T-helper 2 cell treated with Interferon-gamma antibody and Interleukin-4, amounts not matched to agents 5 μg/mL and 100 μg/mL, for 36 hours (primary cell): Measurements from ENCODE around the gene MFF.
"Not testable (repeated sequence)": the region's sequence is repeated elsewhere in the genome, so short reads cannot be mapped to it uniquely, and the experiment has no call there.

Experiments
- DNase-seq: peaks from one replicate; pipeline ENCODE4 v3.0.0; 2021; ENCODE audit warnings: low spot score
- H3K27ac Mint-ChIP-seq: one replicate; pipeline ENCODE4 v1.8.0; 2021; ENCODE audit warnings: mild to moderate bottlenecking, mixed read lengths
- H3K27me3 Mint-ChIP-seq: one replicate; pipeline ENCODE4 v1.8.0; 2021; ENCODE audit warnings: low read depth, mixed read lengths
- H3K36me3 Mint-ChIP-seq: one replicate; pipeline ENCODE4 v1.8.0; 2021; ENCODE audit warnings: low read depth, mixed read lengths
- H3K4me1 Mint-ChIP-seq: one replicate; pipeline ENCODE4 v1.8.0; 2021; ENCODE audit warnings: low read depth, mixed read lengths
- H3K4me3 Mint-ChIP-seq: one replicate; pipeline ENCODE4 v1.8.0; 2022; ENCODE audit warnings: mild to moderate bottlenecking, moderate library complexity, mixed read lengths
- H3K9me3 Mint-ChIP-seq: one replicate; pipeline ENCODE4 v1.8.0; 2021; ENCODE audit warnings: mixed read lengths

MFF gene

DNA sequence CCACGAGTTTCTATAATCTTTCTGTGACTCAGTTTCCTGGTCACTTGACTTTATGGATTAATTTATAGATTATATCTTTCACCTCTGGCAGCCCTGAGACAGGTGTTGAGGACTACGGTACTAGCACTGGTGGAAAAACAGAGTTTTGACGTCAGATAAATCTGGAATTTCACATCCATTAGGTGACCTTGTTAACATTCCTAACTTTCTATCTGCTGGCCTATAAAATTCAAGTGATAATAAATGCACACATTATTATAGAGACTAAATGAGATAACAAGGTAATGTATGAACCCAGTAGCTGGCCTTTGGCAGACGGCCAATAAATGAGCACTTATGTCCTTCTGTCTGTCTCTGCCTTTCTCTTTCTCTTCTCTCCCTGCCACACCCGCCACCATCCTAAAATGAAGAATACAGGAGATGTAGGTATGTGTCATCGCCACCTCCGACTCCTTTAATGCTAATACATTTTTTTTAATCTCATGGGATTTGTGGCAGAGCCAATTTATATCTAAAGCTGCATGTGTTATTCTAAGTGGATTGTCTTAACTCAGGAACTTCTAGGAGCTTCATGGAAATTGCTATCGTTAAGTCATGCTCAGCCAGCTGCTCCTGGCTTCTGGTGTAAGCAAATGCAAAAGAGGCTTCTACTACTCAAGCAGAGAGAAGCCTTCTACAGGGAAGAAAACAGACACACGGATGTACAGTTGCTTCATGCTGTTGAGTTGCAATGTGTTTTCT lies 51.8 kb downstream of the MFF start:
- Mint-ChIP-seq H3K4me3 (no peak overlapping the region), H3K27ac (no peak overlapping the region), H3K27me3 (no peaks in the 10 kb centered on the region), H3K9me3 (no peaks in the 10 kb centered on the region), H3K4me1 (no peaks in the 10 kb centered on the region), H3K36me3 (no peaks in the 10 kb centered on the region)
- no peak for DNase-seq

DNA sequence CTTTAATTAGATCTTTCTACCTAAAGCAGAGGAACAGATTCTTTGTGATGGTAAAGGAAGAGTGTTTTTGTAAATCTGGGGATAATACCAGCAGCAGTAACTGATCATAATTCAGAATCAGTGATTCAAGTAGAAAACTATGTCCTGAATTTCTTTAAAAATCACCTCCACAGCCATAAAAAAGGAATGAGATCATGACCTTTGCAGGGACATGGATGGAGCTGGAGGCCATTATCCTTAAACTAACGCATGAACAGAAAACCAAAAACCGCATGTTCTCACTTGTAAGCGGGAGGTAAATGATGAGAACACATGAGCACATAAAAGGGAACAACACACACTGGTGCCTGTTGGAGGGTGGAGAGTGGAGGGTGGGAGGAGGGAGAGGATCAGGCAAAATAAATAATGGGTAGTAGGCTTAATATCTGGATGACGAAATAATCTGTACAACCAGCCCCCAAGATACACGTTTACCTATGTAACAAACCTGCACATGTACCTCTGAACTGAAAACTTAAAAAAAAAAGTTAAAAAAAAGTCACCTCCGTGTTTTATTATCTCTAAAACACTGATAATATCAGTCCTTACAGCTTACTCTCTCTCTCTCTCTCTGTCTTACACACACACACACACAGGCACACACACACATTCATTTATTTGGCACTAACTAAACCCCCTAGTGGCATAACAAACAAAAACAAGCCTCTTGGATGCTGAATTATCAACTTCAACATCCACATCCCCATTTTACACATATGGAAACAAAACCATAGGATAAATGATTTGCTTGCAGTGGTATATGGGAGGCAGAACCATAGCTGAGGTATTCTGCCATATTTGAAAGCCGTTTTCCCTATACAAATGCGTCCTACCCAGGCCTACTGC lies 52.7 kb downstream of the MFF start:
- Mint-ChIP-seq H3K27me3 (no peaks in the 10 kb centered on the region), H3K4me3 (no peak overlapping the region), H3K36me3 (no peaks in the 10 kb centered on the region), H3K4me1 (no peaks in the 10 kb centered on the region), H3K27ac (no peak overlapping the region), H3K9me3 (no peaks in the 10 kb centered on the region)
- DNase-seq = no peak

DNA sequence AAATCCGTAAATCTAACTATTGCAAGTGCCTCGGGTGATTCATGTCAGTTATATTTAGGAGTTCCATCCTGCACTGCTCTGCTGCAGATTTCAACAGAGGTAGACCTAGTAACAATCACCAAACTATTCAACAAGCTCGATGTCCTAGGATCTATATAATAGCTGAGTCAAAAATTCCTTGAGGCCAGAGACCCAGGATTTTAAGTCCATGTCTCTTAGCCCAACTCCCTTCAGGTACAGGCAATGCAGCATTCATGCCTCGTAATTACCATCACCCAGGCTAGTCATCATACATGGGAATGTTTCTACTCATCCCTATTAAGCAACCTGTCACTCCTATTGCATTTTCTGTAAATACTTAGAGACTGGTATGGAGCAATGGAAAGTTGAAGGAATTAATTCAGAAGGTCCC lies 53.3 kb downstream of the MFF start:
- Mint-ChIP-seq H3K27ac (no peak overlapping the region), H3K4me1 (no peaks in the 10 kb centered on the region), H3K9me3 (no peaks in the 10 kb centered on the region), H3K4me3 (no peak overlapping the region), H3K27me3 (no peaks in the 10 kb centered on the region), H3K36me3 (no peaks in the 10 kb centered on the region)
- no peak for DNase-seq

DNA sequence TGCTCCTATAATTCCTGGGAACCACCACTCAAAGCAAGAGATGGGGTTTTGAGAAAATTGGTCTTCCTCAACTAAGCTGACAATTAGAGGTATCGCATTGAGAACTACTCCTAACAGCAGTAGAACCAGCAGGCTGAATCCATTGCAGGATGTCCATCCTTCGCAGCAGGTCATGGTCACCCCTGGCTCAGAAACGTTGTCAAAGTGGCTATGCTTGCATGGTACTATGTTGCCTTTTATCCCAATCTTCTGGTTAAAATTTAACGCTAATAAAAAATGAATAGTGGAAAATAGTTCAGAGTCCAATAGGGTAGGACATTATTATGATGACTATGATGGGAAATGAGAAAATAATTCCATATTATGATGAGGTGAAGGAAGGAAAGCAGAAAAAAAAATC lies 54.0 kb downstream of the MFF start, which contains the start of gene TM4SF20:
Gene TM4SF20 (minus strand): TSS at position 212 of the 400 bp plus-strand sequence. CDS start 38 bp downstream, at position 174.
- DNase-seq = no peak
- Mint-ChIP-seq H3K4me1 (no peaks in the 10 kb centered on the region), H3K4me3 (no peak within 1 kb of the TSS), H3K9me3 (no peaks in the 10 kb centered on the region), H3K36me3 (no peaks in the 10 kb centered on the region), H3K27ac (no peak within 1 kb of the TSS), H3K27me3 (no peaks in the 10 kb centered on the region)

DNA sequence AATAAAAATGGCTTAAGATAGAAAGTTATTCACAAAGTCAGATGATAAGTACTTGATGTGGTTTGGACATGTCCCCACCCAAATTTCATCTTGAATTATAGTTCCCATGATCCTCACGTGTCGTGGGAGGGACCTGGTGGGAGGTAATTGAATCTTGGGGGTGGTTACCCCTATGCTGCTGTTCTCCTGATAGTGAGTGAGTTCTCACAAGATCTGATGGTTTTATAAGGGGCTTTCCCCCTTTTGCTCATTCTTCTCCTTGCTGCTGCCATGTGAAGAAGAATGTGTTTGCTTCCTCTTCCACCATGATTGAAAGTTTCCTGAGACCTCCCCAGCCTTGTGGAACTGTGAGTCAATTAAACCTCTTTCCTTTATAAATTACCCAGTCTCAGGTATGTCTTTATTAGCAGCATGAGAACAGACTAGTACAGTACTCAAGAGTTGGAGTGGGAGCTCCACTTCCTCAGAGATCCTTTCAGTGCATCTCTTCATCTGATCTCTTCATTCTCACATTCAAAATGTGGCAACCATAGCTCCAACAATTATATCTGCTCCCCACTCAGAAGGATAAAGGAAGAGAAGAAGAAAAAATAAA lies 57.3 kb downstream of the MFF start:
- H3K4me1 Mint-ChIP-seq, H3K4me3 Mint-ChIP-seq, H3K36me3 Mint-ChIP-seq, H3K27ac Mint-ChIP-seq, H3K27me3 Mint-ChIP-seq, DNase-seq, H3K9me3 Mint-ChIP-seq: not testable (repeated sequence)

DNA sequence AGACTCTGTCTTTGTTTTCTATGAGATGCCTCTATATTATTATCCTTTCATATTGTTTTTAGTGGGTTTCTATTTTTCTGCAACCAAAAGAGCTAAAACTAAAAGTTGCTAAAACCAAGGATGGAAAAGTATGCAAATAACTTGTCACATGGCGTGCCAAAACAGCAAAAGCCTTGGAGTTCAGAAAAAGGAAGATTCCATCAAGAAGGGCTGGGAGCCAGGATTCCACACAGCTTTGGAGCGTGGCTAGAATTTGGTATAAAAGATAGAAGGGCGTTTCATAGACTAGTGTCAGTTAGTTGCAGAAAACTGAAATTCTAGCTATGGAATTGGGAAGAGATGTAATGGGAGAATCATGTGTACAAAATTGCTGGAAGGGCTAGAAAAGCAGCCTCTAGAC lies 58.6 kb downstream of the MFF start:
- Mint-ChIP-seq H3K36me3 (no peaks in the 10 kb centered on the region), H3K4me1 (no peaks in the 10 kb centered on the region), H3K27ac (no peak overlapping the region), H3K27me3 (no peaks in the 10 kb centered on the region), H3K4me3 (no peak overlapping the region), H3K9me3 (no peaks in the 10 kb centered on the region)
- DNase-seq = no peak

DNA sequence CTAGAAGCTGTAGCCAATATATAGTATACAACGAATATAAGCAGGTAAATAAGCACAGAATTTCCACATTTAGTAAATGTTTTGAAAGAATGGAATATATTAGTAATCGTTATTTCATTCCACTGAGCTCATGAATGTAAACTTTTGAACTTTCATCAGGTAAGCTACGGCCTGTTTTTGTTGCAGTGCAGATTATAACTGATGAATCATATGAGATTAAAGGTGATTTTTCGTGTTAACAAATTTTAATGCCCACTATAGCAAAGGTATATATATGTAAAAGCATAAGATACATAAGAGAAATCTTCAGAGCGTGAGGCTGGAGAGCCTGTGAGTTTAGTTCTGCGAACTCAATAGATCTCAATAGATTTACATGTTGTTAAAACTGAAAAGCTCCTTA lies 61.6 kb downstream of the MFF start:
- Mint-ChIP-seq H3K27me3 (no peaks in the 10 kb centered on the region), H3K9me3 (no peaks in the 10 kb centered on the region), H3K4me1 (no peaks in the 10 kb centered on the region), H3K27ac (no peak overlapping the region), H3K4me3 (no peak overlapping the region), H3K36me3 (no peaks in the 10 kb centered on the region)
- no peak for DNase-seq

DNA sequence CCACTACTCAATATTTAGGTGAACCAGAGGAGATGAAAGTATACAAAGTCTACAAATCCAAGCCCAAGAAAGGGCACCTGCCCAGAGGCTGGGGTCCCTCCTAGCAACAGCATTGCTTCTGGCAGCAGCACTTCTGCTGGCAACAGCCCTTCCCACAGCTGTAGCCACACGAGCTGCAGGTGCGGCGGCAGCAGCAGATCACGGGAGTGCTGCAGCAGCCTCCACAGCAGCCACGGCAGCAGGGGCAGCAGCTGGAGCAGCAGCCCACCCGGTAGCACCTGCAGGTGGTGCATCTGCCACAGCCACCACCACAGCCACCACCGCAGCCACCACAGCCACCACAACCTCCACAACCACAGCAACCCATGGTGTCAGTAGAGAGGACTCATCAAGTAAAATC lies 62.5 kb downstream of the MFF start, which contains the start of gene SCYGR1:
Gene SCYGR1 (minus strand): TSS at position 367 of the 400 bp plus-strand sequence. CDS start 0 bp downstream, at position 367.
- not testable (repeated sequence) for H3K9me3 Mint-ChIP-seq, H3K36me3 Mint-ChIP-seq, H3K27ac Mint-ChIP-seq

DNA sequence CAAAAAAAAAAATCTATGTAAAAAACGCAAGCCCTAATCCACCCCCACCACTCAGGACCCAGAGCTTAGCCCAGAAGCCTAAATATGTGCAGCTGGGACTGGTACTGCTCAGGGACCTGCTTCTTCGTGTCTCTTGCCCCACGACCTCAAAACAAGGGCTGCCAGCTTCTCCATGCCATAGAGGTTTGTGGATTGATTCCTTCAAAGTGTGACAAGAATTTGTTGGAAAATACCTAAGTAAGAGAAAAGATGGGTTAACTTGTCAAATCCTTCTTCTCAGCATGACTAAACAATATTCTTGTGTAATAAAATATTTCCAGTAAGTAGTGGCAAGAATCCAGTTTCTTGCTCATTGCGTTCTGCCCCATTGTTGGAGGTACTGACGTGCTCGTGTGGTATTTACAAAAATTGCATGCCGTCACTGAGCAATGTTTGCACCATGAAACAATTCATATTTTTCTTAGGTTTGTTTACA lies 63.5 kb downstream of the MFF start:
- no peaks in the 10 kb centered on the region for H3K9me3 Mint-ChIP-seq
- H3K27ac Mint-ChIP-seq = no peak overlapping the region
- no peaks in the 10 kb centered on the region for H3K4me1 Mint-ChIP-seq
- DNase-seq = no peak
- H3K4me3 Mint-ChIP-seq = no peak overlapping the region
- no peaks in the 10 kb centered on the region for H3K36me3 Mint-ChIP-seq
- no peaks in the 10 kb centered on the region for H3K27me3 Mint-ChIP-seq

More for the DNA sequence above, 62.5 kb downstream of the MFF start, which contains the start of gene SCYGR1:
- not testable (repeated sequence) for DNase-seq, H3K4me3 Mint-ChIP-seq, H3K4me1 Mint-ChIP-seq, H3K27me3 Mint-ChIP-seq

DNA sequence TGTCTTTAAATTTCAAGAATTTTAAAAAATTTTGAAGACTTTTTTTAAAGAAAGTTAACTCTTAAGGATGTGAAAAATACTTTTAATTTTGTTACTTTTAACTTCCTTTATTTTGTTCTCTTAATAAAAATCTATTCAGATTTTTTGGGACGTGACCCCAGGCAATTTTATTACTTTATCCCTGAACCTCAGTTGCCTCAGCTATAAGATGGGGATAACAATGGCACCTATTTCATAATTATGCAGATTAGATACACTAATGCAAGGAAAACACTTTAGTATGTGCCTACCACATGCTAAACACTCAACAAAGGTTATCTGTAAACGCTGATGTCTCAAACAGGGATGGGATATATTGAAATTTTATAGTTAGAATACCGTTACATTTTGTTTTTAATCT lies 64.2 kb downstream of the MFF start:
- no peaks in the 10 kb centered on the region for H3K9me3 Mint-ChIP-seq
- H3K27ac Mint-ChIP-seq = no peak overlapping the region
- H3K36me3 Mint-ChIP-seq = no peaks in the 10 kb centered on the region
- H3K27me3 Mint-ChIP-seq = no peaks in the 10 kb centered on the region
- DNase-seq = no peak
- H3K4me1 Mint-ChIP-seq = no peaks in the 10 kb centered on the region
- no peak overlapping the region for H3K4me3 Mint-ChIP-seq

DNA sequence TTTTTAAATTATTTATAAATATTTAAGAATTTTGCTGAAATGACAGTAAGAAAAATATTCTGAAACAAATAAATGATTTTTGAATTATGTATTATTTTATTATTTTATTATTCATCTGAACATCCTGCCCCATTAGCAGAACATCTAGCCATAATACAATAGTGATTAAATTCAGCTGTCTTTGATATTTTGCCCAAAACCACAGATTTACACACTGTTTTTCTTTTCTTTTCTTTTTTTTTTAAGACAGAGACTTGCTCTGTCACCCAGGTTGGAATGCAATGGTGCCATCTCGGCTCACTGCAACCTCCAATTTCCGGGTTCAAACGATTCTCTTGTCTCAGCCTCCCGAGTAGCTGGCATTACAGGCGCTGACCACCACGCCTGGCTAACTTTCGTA lies 64.6 kb downstream of the MFF start:
- no peak for DNase-seq
- Mint-ChIP-seq H3K4me3 (no peak overlapping the region), H3K4me1 (no peaks in the 10 kb centered on the region), H3K27ac (no peak overlapping the region), H3K27me3 (no peaks in the 10 kb centered on the region), H3K36me3 (no peaks in the 10 kb centered on the region), H3K9me3 (no peaks in the 10 kb centered on the region)

DNA sequence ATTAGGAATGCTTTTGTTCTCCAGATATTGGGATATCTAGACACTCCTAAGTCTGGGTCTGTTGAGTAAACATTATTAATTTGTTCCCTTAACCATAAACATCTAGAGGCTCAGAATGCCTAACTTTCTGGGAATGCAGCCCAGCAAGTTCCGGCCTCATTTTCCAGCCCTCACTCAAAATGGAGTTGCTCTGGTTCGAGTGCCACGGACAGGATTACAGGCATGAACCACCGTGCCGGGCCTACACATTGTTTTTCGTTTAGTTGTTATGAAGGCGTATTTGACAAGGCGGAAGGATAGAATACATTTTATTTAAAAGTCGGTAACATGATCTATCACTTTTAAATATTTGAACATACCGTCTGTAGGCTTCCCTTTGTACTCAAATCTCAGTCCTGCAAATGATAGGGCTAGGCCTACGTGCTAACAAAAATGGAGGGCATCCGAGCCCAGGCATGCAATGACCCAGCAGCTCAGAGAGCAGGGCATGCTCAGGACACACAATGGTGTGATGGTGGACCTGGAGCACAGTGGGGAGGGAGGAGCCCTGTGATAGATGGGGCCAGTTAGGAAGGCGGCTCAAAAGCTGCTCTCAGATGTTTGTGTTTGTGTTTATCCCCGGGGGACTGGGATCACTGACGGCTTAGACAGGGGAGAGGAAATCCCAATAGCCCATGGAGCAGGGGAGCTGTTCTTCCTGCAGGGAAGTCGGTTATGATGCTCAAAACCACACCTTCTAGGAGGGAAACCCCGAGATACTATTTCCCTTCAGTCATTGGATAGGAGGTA lies 65.6 kb downstream of the MFF start:
- no peak overlapping the region for H3K4me3 Mint-ChIP-seq
- H3K9me3 Mint-ChIP-seq = no peaks in the 10 kb centered on the region
- no peak overlapping the region for H3K27ac Mint-ChIP-seq
- no peaks in the 10 kb centered on the region for H3K36me3 Mint-ChIP-seq
- no peaks in the 10 kb centered on the region for H3K4me1 Mint-ChIP-seq
- no peaks in the 10 kb centered on the region for H3K27me3 Mint-ChIP-seq
- DNase-seq = no peak

DNA sequence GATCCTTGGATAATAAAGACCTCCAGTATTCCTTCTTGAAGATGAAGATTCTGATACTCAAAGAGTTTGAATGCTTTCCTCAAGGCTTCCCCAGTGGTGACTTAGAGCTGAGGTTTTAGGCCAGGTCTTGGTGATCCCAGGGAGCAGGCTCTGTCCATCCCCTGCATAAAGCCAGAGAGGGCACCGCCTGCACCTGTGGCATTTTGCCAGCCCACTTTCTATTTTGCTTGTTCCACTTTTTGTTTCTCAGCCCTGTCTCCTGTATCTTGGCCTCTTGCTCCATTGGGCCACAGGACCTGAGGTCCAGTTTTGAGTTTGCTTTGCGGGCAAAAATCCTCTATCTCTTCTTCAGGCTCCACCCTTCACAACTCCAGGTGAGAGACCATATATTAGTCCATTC lies 69.3 kb downstream of the MFF start:
- Mint-ChIP-seq H3K4me1 (peaks cover 3% of the 10 kb centered on the region), H3K27ac (no peak overlapping the region), H3K4me3 (no peak overlapping the region), H3K9me3 (no peaks in the 10 kb centered on the region), H3K27me3 (no peaks in the 10 kb centered on the region), H3K36me3 (no peaks in the 10 kb centered on the region)
- DNase-seq = no peak
